Ureter (tissue), 1 donor: Measurements from ENCODE around the gene BRINP3. TPM values are rescaled to one million over a fixed set of nuclear protein-coding genes. Genes with fewer than 3 reads are reported as not detected.

Experiments
- DNase-seq: peaks from one replicate; pipeline ENCODE4 v3.0.0-alpha.2; 2020; ENCODE audit warnings: low spot score
- total RNA-seq: library from RNA; stranded (reverse); gene quantifications from one replicate; pipeline ENCODE4 v1.2.4, GENCODE V29; 2023
- donor health status: DM: yes; HTN: yes; CAD: no.

The BRINP3 gene
- total RNA-seq, 1 donor from 2014 or later = not detected

- DNase-seq = no peak
Observed at GRCh38 chr1:190452272-190452848, 25.3 kb downstream of the BRINP3 start.

- no peak for DNase-seq
Observed at GRCh38 chr1:190444464-190444863, 33.2 kb downstream of the BRINP3 start.

GRCh38 chr1:190439447-190439846 lies 38.2 kb downstream of the BRINP3 start:
- DNase-seq = no peak

DNA sequence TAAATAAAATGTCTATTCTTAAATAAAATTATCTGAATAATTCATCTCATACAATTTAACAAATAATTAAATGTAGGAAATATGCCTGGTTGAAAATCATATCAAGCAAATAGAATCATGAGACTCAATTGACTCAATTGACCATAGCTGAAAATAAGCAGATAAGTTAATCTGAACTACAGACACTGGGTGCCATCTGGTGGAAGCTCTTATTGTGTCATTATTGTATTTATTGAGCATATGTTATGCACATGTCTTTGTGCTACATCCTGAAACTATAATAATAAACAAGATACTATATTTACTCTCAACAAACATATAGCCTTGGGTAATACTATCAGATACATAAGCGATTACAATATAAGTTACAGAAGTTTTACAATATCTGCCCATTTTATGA lies 41.0 kb downstream of the BRINP3 start:
- DNase-seq = no peak

DNA sequence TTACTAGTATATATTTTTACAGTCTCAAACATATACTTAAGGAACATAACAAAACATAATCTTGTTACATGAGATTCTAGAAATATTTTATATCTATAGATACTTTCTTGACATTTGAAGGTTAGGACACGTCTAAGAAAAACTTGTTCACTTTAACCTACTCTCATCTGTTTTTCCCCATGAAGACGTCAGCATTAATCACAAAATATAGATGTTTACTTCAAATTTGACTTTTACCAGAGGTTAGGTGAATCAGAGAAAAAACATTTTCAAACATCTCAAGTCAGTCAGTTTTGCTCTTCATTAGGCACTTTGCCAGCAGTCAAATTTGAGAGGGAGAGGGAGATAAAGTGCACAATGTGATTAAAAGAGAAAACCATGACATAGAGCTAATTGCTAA lies 47.7 kb downstream of the BRINP3 start:
- no peak for DNase-seq

GRCh38 chr1:190429141-190429540 lies 48.5 kb downstream of the BRINP3 start:
- no peak for DNase-seq

GRCh38 chr1:190416239-190416638 lies 61.4 kb downstream of the BRINP3 start:
- DNase-seq = no peak

DNA sequence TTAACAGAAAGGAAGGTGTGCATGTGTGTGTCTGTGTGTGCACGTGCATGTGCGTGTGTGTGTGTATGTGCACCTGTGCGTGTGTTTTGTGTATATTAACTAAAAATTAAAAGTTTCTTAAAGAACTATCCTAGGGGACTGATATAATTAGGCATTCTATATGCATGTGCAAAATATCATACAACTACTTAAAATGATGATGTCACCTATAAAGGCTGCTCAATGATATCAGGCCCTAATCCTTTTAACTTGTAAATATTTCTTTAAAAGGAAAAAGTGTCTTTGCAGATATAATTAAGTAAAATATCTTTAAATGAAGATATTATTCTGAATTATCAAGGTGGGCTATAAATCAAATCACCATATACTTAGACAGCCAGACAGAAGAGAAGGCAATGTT lies 64.5 kb downstream of the BRINP3 start:
- no peak for DNase-seq

GRCh38 chr1:190403402-190403801 lies 74.3 kb downstream of the BRINP3 start:
- DNase-seq = no peak

DNA sequence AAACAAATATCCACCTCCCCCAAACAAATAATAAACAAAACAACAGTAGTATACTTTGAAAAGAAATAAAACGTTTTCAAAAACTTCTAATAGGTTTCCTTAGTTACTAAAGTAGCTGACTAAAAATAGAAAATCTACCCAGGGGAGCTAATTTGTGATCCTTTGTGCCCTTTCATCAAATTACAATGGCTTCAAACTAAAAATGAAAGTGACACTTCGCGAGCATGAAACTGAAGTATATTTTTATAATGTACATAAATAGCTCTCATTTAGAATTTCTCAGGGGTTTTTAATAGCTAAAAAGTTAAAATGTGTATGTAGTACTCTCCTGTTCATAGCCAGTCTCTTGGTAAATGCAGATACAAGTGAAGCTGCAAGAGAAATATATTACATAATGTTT lies 78.4 kb downstream of the BRINP3 start:
- DNase-seq = no peak

DNA sequence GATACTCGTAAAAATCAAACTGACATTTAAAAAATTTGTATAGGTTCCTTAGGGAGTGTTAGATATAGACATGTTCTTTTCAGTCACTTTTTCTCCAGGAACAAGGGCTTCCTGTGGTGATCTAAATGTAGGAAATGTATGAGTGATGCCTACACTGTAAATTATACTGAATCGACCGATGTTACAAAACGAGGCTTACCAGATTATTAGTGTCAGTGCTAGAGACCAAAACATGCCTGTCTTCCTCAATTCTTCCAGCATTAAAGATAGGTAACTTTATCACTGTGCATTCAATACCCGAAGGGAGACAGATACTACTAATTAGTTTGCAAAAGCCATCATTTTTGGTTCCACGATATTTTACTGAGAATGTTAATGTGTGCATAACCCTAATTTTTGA lies 86.1 kb downstream of the BRINP3 start:
- no peak for DNase-seq

- no peak for DNase-seq
Observed at GRCh38 chr1:190377991-190378390, 99.7 kb downstream of the BRINP3 start.

- DNase-seq = no peak
Observed at GRCh38 chr1:190377294-190377693, 100.4 kb downstream of the BRINP3 start.

- DNase-seq = no peak
Observed at GRCh38 chr1:190376044-190376443, 101.6 kb downstream of the BRINP3 start.

DNA sequence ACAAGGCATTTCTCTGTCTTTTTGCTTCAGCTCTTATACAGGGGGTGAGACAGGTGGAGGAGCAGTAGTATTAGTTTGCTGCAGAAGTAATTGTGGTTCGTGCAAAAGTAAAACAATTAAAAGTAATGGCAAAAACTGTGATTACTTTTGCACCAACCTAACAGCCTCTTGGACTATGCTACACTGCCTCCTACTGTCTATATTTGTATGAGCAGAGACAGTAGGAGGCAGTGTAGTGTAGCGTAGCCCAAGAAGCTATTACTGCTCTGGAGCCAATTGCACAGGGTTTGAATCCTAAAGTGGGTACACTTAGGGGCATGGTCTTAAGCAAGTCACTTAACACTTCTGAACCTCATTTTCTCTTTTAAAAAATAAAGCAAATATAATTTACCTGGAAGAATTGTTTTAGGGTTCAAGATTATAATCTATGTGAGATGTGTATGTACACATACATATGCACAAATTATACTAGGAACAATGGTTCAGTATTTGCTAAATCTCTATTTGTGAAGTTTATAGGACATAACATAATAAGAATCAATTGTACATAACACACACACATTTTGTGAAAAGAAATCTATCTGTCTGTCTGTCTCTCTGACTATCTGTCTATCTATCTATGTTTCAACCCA lies 103.8 kb downstream of the BRINP3 start:
- no peak for DNase-seq

DNA sequence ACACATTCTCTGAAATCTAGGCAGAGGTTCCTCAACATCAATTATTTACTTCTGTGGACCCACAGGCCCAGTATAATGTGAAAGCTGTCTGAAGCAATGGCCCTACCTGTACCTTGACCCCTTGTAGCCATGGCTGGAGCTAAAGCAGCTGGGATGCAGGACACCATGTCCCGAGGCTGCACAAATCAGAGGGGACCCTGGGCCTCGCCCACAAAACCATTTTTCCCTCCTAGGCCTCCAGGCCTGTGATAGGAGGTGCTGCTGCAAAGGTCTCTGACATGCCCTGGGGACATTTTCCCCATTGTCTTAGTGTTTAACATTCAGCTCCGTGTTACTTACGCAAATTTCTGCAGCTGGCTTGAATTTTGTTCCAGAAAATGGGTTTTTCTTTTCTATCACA lies 110.5 kb downstream of the BRINP3 start:
- no peak for DNase-seq

- no peak for DNase-seq
Observed at GRCh38 chr1:190365283-190365682, 112.4 kb downstream of the BRINP3 start.

GRCh38 chr1:190353538-190354101 lies 124.0 kb downstream of the BRINP3 start:
- no peak for DNase-seq

DNA sequence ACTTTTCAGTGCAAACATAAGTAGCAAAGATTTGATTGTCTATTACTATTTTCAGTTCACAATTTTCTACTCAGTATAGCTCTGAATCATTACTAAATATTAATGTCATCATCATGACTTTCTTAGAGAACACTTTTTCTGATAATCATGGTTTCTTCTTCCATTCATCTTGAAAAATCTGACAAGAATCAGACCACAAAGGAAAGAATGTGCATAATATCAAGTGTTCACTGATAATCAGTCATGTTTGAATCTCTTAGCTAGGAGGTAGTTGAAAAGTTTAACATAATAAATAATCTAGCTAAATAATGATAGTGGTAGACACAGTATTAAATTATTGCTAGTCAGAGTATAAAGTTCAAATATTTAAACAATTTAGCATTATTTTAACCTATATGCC lies 133.2 kb downstream of the BRINP3 start:
- DNase-seq = no peak

DNA sequence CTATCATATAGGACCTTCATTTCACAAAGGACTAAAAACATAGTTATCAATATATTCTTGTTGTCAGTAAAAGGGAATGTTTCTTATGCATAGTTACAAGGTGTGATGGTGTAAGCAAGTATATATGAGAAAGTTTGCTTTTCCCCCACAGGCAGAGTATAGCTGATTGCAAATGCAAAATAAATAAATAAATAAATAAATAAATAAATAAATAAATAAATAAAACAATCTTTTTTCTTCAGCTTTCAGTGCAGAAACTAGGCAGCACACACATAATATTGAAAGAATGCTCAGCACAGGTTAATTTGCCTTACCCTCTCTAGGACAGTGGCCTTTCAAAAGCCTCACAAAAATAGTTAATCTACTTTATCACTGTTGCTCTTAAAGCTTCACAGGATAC lies 138.8 kb downstream of the BRINP3 start:
- no peak for DNase-seq

- no peak for DNase-seq
Observed at GRCh38 chr1:190328871-190329270, 148.8 kb downstream of the BRINP3 start.

DNA sequence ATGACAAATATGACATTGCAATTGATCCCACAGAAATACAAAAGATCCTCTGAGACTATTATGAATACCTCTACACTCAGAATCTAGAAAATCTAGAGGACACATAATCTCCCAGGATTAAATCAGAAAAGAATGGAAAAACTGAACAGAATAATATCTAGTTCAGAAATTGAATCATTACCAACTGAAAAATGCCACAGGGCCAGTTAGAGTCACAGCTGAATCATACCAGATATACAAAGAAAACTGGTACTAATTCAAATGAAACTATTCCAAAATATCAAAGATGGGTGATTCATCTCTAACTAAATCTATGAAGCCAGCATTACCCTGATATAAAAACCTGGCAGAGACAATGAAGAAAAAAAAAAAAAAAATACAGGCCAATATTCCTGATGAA lies 149.3 kb downstream of the BRINP3 start:
- DNase-seq = no peak

DNA sequence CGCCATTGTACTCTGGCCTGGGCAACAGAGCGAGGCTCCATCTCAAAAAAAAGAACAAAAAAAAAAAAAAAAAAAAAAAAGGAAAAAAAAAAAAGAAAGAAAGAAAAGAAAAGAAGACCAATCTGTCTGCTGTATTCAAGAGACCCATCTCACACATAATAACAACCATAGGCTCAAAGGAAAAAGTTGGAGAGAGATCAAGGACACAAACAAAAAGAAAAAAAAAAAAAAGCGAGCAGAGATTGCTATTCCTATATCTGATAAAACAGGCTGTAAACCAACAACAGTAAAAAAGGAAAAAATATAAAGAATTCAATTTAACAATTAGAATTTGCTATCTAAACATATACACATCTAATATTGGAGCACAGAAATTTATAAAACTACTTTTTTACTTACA lies 150.4 kb downstream of the BRINP3 start:
- no peak for DNase-seq

GRCh38 chr1:190323530-190323929 lies 154.1 kb downstream of the BRINP3 start:
- no peak for DNase-seq
